Fibroblast of lung (primary cell): Measurements from ENCODE around the gene PROM2. TPM values are rescaled to one million over a fixed set of nuclear protein-coding genes. Genes with fewer than 3 reads are reported as not detected.

Source experiments
- DNase-seq, 2 donors: peaks; one replicate each; pipeline versions ENCODE4 v3.0.0 to v3.0.0-alpha.2; 2010; ENCODE audit warnings: low read depth in 2 of 2
- H2AFZ ChIP-seq: 2 replicates; pipeline ENCODE4 v1.5.1; 2012; ENCODE audit warnings: low read length, control low read depth, inconsistent platforms
- H3K27ac ChIP-seq: 2 replicates; pipeline ENCODE4 v1.5.1; 2011; ENCODE audit warnings: low read length, control low read depth; ENCODE audit not compliant: insufficient read depth
- H3K27me3 ChIP-seq: 2 replicates; pipeline ENCODE4 v1.5.1; 2011; ENCODE audit warnings: mild to moderate bottlenecking, low read length; ENCODE audit not compliant: control insufficient read depth, insufficient read depth
- H3K36me3 ChIP-seq: 2 replicates; pipeline ENCODE4 v1.5.1; 2011; ENCODE audit warnings: low read length; ENCODE audit not compliant: control insufficient read depth, insufficient read depth
- H3K4me1 ChIP-seq: 2 replicates; pipeline ENCODE4 v1.5.1; 2011; ENCODE audit warnings: low read length; ENCODE audit not compliant: control insufficient read depth, insufficient read depth; ENCODE audit errors: extremely low read depth
- H3K4me2 ChIP-seq: 2 replicates; pipeline ENCODE4 v1.5.1; 2011; ENCODE audit warnings: low read length, control low read depth; ENCODE audit not compliant: insufficient read depth; ENCODE audit errors: extremely low read depth
- H3K4me3 ChIP-seq, 4 experiments: fragments of 200-600 bp in 1 of 4; sonication (generic) in 1 of 4; replicated peaks in 1 of 4; 2 replicates each; pipeline ENCODE4 v1.5.1; 2011 to 2016; ENCODE audit warnings: low read length in 4 of 4, low read depth in 3 of 4, mild to moderate bottlenecking in 3 of 4, control low read depth in 2 of 4, inconsistent platforms in 1 of 4, mixed read lengths in 1 of 4; ENCODE audit not compliant: insufficient read depth in 1 of 4; ENCODE audit errors: control extremely low read depth in 1 of 4
- H3K79me2 ChIP-seq: 2 replicates; pipeline ENCODE4 v1.5.1; 2012; ENCODE audit warnings: mild to moderate bottlenecking, low read length, inconsistent platforms; ENCODE audit not compliant: control insufficient read depth, insufficient read depth
- H3K9ac ChIP-seq: 2 replicates; pipeline ENCODE4 v1.5.1; 2011; ENCODE audit warnings: mild to moderate bottlenecking, low read length, control low read depth; ENCODE audit not compliant: insufficient read depth
- H3K9me3 ChIP-seq: 2 replicates; pipeline ENCODE4 v1.5.1; 2012; ENCODE audit warnings: low read depth, low read length; ENCODE audit not compliant: control insufficient read depth, insufficient read depth
- H4K20me1 ChIP-seq: 2 replicates; pipeline ENCODE4 v1.5.1; 2011; ENCODE audit warnings: low read length; ENCODE audit not compliant: control insufficient read depth, insufficient read depth; ENCODE audit errors: extremely low read depth
- CTCF ChIP-seq, 2 donors: IDR thresholded peaks in 1 of 2; conservative IDR thresholded peaks in 1 of 2; 1 replicate in 1 of 2; 2 replicates in 1 of 2; pipeline ENCODE4 v1.5.1; 2011 to 2012; ENCODE audit warnings: low read length in 2 of 2, control low read depth in 1 of 2, inconsistent platforms in 1 of 2, low read depth in 1 of 2, mild to moderate bottlenecking in 1 of 2
- EZH2 ChIP-seq: IDR thresholded peaks from 2 replicates; pipeline ENCODE4 v1.5.1; 2012; ENCODE audit warnings: low read length, control low read depth, mild to moderate bottlenecking; ENCODE audit errors: missing control alignments
- polyA plus RNA-seq, 2 donors: library from polyadenylated mRNA; depleted of rRNA in 1 of 2; stranded (reverse) in 1 of 2; unstranded in 1 of 2; fragments of >200 nt; gene quantifications; 2 replicates each; pipeline ENCODE4 v1.2.1, GENCODE V29; 2011 to 2012; ENCODE audit warnings: missing spikeins in 1 of 2
- total RNA-seq: library from RNA; depleted of rRNA; stranded (reverse); fragments of >200 nt; gene quantifications from 2 replicates; pipeline ENCODE4 v1.2.1, GENCODE V29; 2014

PROM2 gene
- total and polyA plus RNA-seq, 2 donors (not counting 1 experiment from before 2014, with no cell fraction given), result 0.05 to 0.33 TPM

- Histone ChIP-seq H3K27ac (no peak overlapping the region), H3K36me3 (no peaks in the 10 kb centered on the region), H2AFZ (no peak overlapping the region), H3K27me3 (no peaks in the 10 kb centered on the region), H4K20me1 (no peaks in the 10 kb centered on the region), H3K79me2 (no peaks in the 10 kb centered on the region), H3K9me3 (no peaks in the 10 kb centered on the region), H3K4me1 (no peaks in the 10 kb centered on the region), H3K4me2 (no peak overlapping the region), H3K9ac (no peak overlapping the region), H3K4me3 (no peak overlapping the region)
- no peak for TF ChIP-seq CTCF (conservative IDR thresholded peaks at IDR 0.05 in 1 of 2, IDR thresholded peaks at IDR 0.05 in 1 of 2; ENCODE audit: low read depth in 1 of 2, low read length in 2 of 2)
- no peak for TF ChIP-seq EZH2
- DNase-seq, result peak in 1 of 2 donors; percentile 56
Measured at GRCh38 chr2:95328358-95329125, 54.3 kb downstream of the PROM2 start.

- Histone ChIP-seq H3K27ac (no peak overlapping the region), H3K36me3 (no peaks in the 10 kb centered on the region), H2AFZ (no peak overlapping the region), H3K79me2 (no peaks in the 10 kb centered on the region), H4K20me1 (no peaks in the 10 kb centered on the region), H3K4me1 (no peaks in the 10 kb centered on the region), H3K4me2 (no peak overlapping the region), H3K4me3 (no peak overlapping the region), H3K27me3 (no peaks in the 10 kb centered on the region), H3K9ac (no peak overlapping the region), H3K9me3 (no peaks in the 10 kb centered on the region)
- no peak for DNase-seq
- no peak for TF ChIP-seq CTCF (conservative IDR thresholded peaks at IDR 0.05 in 1 of 2, IDR thresholded peaks at IDR 0.05 in 1 of 2; ENCODE audit: low read depth in 1 of 2, low read length in 2 of 2)
- no peak for TF ChIP-seq EZH2
Measured at GRCh38 chr2:95329401-95329800, 55.2 kb downstream of the PROM2 start.

GRCh38 chr2:95329891-95330793 is 55.9 kb downstream of the PROM2 start:
- Histone ChIP-seq H3K27ac (no peak overlapping the region), H3K27me3 (no peaks in the 10 kb centered on the region), H3K36me3 (no peaks in the 10 kb centered on the region), H3K4me1 (no peaks in the 10 kb centered on the region), H3K9ac (no peak overlapping the region), H2AFZ (no peak overlapping the region), H4K20me1 (no peaks in the 10 kb centered on the region), H3K79me2 (no peaks in the 10 kb centered on the region), H3K4me3 (no peak overlapping the region), H3K9me3 (no peaks in the 10 kb centered on the region), H3K4me2 (no peak overlapping the region)
- DNase-seq, result no peak
- TF ChIP-seq EZH2, result no peak
- no peak for TF ChIP-seq CTCF (conservative IDR thresholded peaks at IDR 0.05 in 1 of 2, IDR thresholded peaks at IDR 0.05 in 1 of 2; ENCODE audit: low read depth in 1 of 2, low read length in 2 of 2)
